B cell (primary cell): ENCODE data around the gene FGL2.
"Not testable (repeated sequence)": the region's sequence is repeated elsewhere in the genome, so short reads cannot be mapped to it uniquely, and the experiment has no call there.

Experiments
- EZH2 ChIP-seq: IDR thresholded peaks from 2 replicates; pipeline ENCODE4 v1.6.1; 2012; ENCODE audit warnings: borderline replicate concordance, low read depth, mild to moderate bottlenecking, moderate library complexity, low read length; ENCODE audit not compliant: insufficient read depth, poor library complexity, severe bottlenecking
- TF ChIP-seq, protein P1 (sequence below): fragments of 200-600 bp; IDR thresholded peaks from one replicate; pipeline ENCODE4 v1.8.0; 2022; ENCODE audit warnings: antibody characterized with exemption, mild to moderate bottlenecking

GRCh38 chr7:77178024-77178423 lies 21.6 kb downstream of the FGL2 start:
- TF ChIP-seq, protein P1, sequence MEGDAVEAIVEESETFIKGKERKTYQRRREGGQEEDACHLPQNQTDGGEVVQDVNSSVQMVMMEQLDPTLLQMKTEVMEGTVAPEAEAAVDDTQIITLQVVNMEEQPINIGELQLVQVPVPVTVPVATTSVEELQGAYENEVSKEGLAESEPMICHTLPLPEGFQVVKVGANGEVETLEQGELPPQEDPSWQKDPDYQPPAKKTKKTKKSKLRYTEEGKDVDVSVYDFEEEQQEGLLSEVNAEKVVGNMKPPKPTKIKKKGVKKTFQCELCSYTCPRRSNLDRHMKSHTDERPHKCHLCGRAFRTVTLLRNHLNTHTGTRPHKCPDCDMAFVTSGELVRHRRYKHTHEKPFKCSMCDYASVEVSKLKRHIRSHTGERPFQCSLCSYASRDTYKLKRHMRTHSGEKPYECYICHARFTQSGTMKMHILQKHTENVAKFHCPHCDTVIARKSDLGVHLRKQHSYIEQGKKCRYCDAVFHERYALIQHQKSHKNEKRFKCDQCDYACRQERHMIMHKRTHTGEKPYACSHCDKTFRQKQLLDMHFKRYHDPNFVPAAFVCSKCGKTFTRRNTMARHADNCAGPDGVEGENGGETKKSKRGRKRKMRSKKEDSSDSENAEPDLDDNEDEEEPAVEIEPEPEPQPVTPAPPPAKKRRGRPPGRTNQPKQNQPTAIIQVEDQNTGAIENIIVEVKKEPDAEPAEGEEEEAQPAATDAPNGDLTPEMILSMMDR, result not testable (repeated sequence)
- not testable (repeated sequence) for TF ChIP-seq EZH2
